ENCODE results near the gene KRIT1. TPM values are rescaled to one million over a fixed set of nuclear protein-coding genes. Genes with fewer than 3 reads are reported as not detected.

KRIT1 gene
- total and polyA plus RNA-seq, 2 donors from 2014 or later, result 15.2 to 48.7 TPM

DNA sequence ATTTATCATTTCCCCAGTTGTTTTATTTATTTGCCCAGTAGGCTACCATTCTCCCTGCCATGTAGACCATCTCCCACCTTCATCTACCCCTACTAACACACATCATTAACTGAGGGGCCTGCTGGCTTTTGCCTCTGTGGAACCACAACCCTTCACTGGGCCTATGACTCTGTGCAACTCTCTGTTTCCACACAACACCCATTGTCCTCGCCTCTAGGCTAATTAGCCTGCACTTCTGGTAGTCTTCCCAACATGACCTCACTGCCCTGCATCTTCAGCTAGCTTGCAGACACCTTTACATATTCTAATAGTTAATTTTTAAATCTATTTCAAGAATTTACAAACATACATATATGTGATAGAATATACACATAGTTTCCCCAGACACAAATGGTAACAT is 7.5 kb upstream of the KRIT1 start:
- H3K36me3 ChIP-seq (ENCODE audit: control insufficient read depth in 2 of 3, insufficient read depth in 3 of 3, low read length in 3 of 3), result no peaks in the 10 kb centered on the region
- TF ChIP-seq, protein P1, sequence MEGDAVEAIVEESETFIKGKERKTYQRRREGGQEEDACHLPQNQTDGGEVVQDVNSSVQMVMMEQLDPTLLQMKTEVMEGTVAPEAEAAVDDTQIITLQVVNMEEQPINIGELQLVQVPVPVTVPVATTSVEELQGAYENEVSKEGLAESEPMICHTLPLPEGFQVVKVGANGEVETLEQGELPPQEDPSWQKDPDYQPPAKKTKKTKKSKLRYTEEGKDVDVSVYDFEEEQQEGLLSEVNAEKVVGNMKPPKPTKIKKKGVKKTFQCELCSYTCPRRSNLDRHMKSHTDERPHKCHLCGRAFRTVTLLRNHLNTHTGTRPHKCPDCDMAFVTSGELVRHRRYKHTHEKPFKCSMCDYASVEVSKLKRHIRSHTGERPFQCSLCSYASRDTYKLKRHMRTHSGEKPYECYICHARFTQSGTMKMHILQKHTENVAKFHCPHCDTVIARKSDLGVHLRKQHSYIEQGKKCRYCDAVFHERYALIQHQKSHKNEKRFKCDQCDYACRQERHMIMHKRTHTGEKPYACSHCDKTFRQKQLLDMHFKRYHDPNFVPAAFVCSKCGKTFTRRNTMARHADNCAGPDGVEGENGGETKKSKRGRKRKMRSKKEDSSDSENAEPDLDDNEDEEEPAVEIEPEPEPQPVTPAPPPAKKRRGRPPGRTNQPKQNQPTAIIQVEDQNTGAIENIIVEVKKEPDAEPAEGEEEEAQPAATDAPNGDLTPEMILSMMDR (IDR thresholded peaks at IDR 0.05; ENCODE audit: borderline replicate concordance, extremely low read depth, insufficient read depth), result no peak
- H3K9ac ChIP-seq (ENCODE audit: low read length in 3 of 3), result no peak overlapping the region
- DNase-seq (no peak), FAIRE-seq (no peak)
- no peak overlapping the region for H3K27ac ChIP-seq (ENCODE audit: low read depth in 2 of 2, low read length in 2 of 2)
- intact Hi-C loops (cut with DNase I), result no loop called here
- no peaks in the 10 kb centered on the region for H3K9me3 ChIP-seq (ENCODE audit: control insufficient read depth in 2 of 3, insufficient read depth in 1 of 3, low read length in 3 of 3)
- no peak overlapping the region for H3K4me3 ChIP-seq (ENCODE audit: low read length in 3 of 3)
- no peaks in the 10 kb centered on the region for H3K27me3 ChIP-seq (ENCODE audit: control insufficient read depth, insufficient read depth, low read length)
- H3K4me1 ChIP-seq (ENCODE audit: control insufficient read depth in 2 of 3, insufficient read depth in 2 of 3, low read depth in 1 of 3, low read length in 3 of 3), result no peaks in the 10 kb centered on the region

DNA sequence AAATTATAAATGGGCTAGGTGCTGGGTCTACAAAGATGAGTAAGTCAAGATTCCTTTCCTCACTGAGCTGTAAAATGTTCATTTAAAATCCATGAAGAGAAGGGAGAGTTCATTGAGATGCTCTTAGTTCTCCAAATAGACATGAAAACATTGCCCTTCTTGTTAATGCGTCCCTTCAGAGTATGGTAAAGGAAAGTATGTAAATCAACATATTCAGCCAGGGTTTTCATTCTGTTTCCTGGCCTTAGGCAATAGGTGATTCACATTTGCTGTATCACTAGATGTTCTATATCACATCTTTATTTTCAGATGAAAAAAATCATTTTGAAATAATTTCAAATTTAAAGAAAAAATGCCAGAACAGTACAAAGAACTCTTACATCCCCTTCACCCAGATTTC is 5.5 kb upstream of the KRIT1 start:
- Histone ChIP-seq H3K4me3 (ENCODE audit: low read length in 3 of 3) (no peak overlapping the region), H3K9me3 (ENCODE audit: control insufficient read depth in 2 of 3, insufficient read depth in 1 of 3, low read length in 3 of 3) (no peaks in the 10 kb centered on the region), H3K36me3 (ENCODE audit: control insufficient read depth in 2 of 3, insufficient read depth in 3 of 3, low read length in 3 of 3) (no peaks in the 10 kb centered on the region), H3K27me3 (ENCODE audit: control insufficient read depth, insufficient read depth, low read length) (no peaks in the 10 kb centered on the region), H3K4me1 (ENCODE audit: control insufficient read depth in 2 of 3, insufficient read depth in 2 of 3, low read depth in 1 of 3, low read length in 3 of 3) (no peaks in the 10 kb centered on the region), H3K9ac (ENCODE audit: low read length in 3 of 3) (no peak overlapping the region), H3K27ac (ENCODE audit: low read depth in 2 of 2, low read length in 2 of 2) (no peak overlapping the region)
- intact Hi-C loops (cut with DNase I), result no loop called here
- DNase-seq, result no peak
- TF ChIP-seq, protein P1 (IDR thresholded peaks at IDR 0.05; ENCODE audit: borderline replicate concordance, extremely low read depth, insufficient read depth), result no peak
- FAIRE-seq, result no peak

DNA sequence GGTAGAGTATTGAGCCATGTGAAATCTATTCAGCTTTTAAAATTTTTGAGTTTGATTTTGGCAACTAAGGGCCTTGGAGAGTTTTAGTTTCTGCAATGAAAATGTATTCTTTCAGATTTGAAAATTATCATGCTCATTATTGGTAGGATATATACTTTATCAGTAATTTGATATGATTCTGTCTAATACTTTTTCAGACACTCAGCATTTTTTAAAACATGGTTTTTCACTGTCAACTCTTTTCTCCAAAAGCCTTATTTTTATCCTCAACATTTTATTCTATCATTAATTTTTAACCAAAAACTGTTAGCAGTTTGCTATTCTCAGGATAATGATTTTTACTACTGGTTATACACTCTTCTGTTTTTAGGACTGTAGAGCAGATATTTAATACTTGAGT is 4.9 kb upstream of the KRIT1 start:
- H3K36me3 ChIP-seq (ENCODE audit: control insufficient read depth in 2 of 3, insufficient read depth in 3 of 3, low read length in 3 of 3), result no peaks in the 10 kb centered on the region
- TF ChIP-seq, protein P1 (IDR thresholded peaks at IDR 0.05; ENCODE audit: borderline replicate concordance, extremely low read depth, insufficient read depth), result no peak
- FAIRE-seq (no peak), DNase-seq (no peak)
- no peak overlapping the region for H3K27ac ChIP-seq (ENCODE audit: low read depth in 2 of 2, low read length in 2 of 2)
- intact Hi-C loops (cut with DNase I), result no loop called here
- H3K4me3 ChIP-seq (ENCODE audit: low read length in 3 of 3), result no peak overlapping the region
- no peaks in the 10 kb centered on the region for H3K27me3 ChIP-seq (ENCODE audit: control insufficient read depth, insufficient read depth, low read length)
- H3K9ac ChIP-seq (ENCODE audit: low read length in 3 of 3), result no peak overlapping the region
- no peaks in the 10 kb centered on the region for H3K9me3 ChIP-seq (ENCODE audit: control insufficient read depth in 2 of 3, insufficient read depth in 1 of 3, low read length in 3 of 3)
- H3K4me1 ChIP-seq (ENCODE audit: control insufficient read depth in 2 of 3, insufficient read depth in 2 of 3, low read depth in 1 of 3, low read length in 3 of 3), result no peaks in the 10 kb centered on the region

Data from kidney (tissue), 14 donors.